HG03025 (cell line): ENCODE measurements around the gene B4GALT7.
"Not testable (repeated sequence)": the region's sequence is repeated elsewhere in the genome, so short reads cannot be mapped to it uniquely, and the experiment has no call there.

Experiments used
- ATAC-seq: cut with Tn5 transposase; IDR thresholded peaks from one replicate; pipeline ENCODE4 v1.9.1; 2021; ENCODE audit warnings: mild to moderate bottlenecking, moderate library complexity; ENCODE audit not compliant: unreplicated experiment, low FRiP score

B4GALT7 gene

DNA sequence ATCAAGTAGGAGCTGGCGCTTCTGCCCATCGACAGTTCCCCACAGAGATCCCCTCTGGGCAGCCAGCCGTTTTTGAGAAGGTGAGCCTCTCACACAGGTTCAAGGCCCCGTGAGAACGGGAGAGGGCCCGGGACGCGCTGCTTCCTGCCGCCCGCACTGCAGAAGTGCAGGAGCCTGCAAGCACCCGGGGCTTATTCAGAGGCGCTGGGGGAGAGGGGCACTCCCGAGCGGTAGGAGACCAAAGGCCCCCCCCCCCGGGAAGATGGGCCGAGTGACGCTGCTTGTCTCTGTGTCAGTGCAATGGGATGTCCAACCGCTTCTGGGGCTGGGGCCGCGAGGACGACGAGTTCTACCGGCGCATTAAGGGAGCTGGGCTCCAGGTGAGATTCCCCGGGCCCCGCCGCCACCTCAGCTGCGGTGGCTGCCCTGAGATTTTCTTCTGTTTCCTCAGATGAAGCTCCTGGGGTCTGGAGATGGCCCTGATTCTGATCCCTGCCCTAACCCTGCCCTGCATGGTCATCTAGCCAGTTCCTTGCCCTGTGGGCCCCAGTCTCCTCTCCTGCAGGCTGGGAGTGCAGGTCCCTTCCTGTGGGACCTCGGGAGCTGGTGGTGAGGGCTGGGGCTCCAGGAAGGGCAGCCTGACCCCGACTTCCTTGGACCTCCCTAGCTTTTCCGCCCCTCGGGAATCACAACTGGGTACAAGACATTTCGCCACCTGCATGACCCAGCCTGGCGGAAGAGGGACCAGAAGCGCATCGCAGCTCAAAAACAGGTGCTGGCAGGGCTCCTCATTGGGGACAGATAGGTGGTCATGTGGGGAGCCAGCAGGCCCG lies 8.5 kb downstream of the B4GALT7 start:
- no peak for ATAC-seq

DNA sequence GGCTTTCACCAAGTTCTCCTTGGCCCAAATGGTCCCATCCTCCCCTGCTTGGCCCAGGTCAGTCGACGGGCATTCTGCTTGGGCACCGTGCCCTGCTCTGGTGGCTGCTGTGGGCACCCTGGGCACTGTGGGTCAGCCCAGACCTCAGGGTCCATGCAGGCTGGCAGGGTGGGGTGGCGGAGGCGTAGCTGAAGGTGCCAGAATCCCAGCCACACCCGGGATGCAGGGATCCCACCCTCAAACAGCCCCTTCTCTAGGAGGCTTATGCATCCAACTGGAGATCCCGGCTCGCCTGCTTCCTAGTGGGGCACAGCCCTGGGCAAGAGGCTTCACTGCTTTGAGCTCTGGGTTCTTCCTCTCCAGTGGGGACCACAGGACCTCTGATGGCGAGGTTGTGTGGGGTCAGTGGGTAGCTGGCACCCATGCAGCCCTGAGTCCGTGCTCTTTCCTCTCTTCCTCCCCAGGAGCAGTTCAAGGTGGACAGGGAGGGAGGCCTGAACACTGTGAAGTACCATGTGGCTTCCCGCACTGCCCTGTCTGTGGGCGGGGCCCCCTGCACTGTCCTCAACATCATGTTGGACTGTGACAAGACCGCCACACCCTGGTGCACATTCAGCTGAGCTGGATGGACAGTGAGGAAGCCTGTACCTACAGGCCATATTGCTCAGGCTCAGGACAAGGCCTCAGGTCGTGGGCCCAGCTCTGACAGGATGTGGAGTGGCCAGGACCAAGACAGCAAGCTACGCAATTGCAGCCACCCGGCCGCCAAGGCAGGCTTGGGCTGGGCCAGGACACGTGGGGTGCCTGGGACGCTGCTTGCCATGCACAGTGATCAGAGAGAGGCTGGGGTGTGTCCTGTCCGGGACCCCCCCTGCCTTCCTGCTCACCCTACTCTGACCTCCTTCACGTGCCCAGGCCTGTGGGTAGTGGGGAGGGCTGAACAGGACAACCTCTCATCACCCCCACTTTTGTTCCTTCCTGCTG lies 9.4 kb downstream of the B4GALT7 start:
- ATAC-seq, result no peak

DNA sequence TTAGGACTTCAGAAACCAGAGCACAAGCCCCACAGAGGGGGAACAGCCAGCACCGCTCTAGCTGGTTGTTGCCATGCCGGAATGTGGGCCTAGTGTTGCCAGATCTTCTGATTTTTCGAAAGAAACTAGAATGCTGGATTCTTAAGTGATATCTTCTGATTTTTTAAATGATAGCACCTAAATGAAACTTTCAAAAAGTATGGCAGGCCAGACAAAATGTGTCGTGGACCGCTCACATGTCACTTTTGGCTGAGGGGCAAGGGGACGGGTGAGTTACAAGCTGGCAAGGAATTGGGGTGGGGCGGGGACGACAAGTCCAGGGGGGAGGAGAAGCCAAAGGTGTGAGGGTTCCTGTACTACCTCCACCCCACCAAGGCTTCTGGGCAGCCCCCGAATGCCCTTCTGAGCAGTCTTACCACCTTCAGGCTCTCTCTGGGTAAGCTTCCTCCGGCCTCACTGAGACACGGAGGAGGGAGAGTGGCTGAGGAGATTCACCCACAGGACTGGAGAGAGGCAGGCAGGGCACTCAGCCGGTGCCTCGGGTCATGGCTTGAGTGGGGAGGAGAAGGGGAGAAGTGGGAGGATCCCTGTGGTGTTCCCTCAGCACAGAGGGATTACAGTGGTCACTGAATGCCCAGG lies 10.3 kb downstream of the B4GALT7 start:
- ATAC-seq, result no peak

DNA sequence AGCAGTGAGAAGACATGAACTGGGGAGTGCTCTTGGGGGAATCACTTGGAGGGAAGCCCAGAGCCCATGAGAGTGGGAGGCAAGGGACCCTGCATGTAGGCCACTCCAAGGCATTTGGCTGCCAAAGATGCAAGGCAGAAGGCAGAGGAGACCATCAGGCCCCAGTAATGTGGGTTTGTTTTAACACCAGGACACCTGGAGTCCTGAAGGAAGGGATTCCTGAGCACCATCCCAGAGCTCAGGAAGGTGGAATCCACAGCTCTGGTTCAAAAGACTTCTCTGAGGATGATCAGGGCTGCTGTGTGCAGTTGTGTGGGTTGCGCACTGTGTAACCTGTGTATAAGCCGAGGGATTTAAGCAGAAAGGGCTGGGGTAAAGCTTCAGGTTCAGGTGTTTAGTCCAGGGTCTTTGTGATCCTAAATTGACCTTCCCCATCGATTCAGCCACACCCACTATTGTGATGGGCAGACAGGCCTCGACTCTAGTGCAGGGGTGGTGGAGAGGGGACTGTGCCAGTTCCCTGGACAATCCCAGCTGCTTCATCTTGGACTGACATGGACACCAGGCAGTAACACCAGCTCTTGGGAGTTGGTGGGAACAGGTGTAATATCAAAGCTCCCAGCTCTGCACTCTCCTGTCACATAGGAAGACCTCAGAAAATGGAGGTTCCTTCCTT lies 11.0 kb downstream of the B4GALT7 start:
- ATAC-seq, result no peak

DNA sequence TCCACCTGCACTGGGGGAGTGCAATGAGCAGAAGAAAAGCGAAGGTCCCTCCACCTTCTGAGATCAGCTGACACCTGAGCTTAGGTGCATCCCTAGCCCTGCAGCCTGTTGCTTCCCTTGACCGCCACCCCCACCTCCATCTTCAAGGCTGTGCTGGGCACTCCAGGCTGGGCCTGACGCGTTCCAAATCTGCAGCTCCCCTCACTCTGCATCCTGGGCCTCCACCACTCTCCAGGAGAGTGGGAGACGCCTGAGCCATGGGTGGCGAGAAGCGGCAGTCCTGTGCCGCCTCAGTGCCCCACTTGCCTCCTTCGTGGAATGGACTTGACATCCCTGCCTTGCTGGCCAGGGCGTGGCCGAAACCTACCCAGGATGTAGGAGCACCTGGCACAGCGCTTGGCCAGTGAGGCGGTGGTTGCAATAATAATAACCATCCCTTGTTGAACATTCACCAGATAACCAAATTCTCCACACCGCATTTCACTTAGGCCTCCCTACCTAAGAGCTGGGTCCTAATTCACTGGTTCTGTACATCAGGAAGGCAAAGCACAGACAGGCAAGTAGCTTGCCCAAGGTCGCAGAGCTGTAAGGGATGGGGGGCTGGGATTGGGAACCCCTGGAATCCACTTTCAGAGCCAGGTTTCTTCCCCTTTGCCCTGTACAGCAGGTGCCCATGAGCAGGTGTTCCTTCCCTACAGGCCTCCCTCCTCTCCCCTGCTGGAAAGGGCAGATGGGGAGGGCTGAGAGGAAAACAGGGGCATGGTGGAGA lies 11.7 kb downstream of the B4GALT7 start:
- ATAC-seq, result no peak

DNA sequence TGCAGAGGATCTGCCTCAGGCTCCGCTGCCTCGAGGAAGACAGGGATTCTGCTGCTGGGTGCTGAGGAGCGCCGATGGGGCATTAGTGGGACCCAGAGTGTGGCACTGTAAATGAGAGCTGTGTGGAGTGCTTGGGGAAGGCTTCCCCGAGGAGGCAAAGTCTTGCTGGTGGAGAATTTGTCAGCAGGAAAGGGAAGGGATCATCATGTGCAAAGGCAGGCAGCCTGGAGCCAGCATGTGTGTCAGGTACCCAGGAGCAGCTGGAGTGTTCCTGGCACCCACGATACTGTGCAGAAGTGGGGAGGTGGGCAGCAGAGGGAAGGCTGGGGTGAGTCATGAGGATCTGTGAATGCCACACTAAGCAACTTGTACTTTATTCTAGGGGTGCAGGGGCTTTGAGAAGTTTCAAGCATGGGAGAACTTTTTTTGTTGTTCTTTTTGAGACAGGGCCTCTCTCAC lies 12.3 kb downstream of the B4GALT7 start:
- no peak for ATAC-seq

DNA sequence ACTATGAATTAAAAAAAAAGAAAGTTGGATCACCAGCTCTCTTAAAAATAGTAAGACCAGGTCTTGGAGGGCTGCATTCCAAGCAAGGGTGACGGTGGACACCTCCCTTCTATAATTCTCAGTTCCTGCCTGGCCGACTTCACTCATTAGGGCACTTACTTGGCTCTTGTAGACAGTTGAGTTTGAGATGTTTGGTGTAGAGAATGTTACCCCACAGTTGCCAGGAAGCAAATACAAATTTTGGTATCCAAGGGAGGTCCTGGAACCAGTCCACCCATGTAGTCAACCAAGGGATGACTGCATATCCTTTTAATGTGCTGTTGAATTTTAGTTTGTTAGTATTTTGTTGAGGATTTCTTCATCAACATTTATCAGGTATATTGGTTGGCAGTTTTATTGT lies 20.6 kb downstream of the B4GALT7 start:
- no peak for ATAC-seq

DNA sequence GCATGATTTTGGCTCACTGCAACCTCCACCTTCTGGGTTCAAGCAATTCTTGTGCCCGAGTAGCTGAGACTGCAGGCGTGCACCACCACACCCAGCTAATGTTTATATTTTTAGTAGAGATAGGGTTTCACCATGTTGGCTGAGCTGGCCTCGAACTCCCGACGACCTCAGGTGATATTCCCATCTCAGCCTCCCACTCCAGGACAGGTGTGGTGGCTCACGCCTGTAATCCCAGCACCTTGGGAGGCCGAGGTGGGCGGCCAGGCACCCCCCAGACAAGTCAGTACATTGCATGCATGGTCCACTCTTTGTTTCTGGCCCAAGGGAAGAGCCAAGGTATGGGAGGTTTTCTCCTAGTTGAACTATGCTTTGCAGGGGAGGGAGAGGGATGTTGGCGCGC lies 24.2 kb downstream of the B4GALT7 start:
- ATAC-seq, result not testable (repeated sequence)

DNA sequence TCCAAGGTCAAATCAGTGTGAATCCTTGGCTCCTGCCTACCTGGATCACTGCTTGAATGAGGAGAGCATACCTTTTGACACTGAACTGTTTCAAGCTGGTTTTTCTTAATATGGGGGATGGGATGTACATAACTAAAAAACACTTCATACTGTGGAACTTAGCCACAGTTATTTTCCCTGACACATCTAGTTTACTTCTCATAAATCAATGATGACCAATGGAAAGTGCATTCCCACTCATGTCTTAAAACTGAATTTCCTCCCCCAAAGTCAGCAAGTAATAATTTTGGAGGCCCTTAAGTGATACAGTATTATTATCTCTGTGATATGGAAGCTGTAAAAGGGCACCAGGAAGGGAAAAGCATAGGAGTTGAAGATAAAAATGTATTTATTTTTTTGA lies 30.3 kb downstream of the B4GALT7 start:
- ATAC-seq, result not testable (repeated sequence)

DNA sequence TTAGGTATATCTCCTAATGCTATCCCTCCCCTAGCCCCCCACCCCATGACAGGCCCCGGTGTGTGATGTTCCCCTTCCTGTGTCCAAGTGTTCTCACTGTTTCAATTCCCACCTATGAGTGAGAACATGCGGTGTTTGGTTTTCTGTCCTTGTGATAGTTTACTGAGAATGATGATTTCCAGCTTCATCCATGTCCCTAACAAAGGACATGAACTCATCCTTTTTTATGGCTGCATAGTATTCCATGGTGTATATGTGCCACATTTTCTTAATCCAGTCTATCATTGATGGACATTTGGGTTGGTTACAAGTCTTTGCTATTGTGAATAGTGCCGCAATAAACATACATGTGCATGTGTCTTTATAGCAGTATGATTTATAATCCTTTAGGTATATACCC lies 35.0 kb downstream of the B4GALT7 start:
- ATAC-seq, result not testable (repeated sequence)

DNA sequence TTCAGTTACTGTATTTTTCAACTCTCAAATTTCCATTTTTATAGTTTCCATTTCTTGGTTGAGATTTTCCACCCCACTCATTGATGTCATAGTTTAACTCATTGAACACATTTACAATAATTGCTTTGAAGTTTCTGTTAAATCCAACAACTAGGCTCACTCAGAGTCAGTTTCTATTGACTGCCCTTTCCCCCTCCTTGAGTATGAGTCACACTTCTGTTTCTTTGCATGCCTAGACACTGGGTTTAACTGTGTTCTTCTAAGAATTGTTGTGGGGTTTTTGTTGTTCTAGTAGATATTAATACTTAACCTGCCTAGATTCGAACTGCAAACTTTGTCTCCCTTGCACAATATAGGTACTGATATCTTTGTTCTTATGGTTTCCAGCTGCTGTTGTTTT lies 45.5 kb downstream of the B4GALT7 start:
- not testable (repeated sequence) for ATAC-seq

DNA sequence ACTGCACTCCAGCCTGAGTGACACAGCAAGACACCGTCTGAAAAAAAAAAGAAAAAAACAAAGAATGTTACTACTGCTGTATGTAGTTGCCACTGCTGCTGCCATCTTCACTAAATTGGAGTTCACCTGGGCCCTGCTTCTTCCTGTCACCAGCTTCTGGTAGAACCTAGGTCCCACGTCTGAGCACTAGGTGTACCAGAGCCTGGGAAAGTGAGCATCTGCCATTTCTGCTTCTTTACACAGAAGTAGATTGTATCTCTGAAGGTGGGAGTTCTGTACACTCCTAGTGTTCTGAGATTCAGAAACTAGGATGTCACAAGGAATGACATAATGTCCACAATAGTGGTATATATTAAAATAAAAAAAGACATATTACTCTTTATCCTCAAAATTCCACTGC lies 51.3 kb downstream of the B4GALT7 start:
- not testable (repeated sequence) for ATAC-seq

DNA sequence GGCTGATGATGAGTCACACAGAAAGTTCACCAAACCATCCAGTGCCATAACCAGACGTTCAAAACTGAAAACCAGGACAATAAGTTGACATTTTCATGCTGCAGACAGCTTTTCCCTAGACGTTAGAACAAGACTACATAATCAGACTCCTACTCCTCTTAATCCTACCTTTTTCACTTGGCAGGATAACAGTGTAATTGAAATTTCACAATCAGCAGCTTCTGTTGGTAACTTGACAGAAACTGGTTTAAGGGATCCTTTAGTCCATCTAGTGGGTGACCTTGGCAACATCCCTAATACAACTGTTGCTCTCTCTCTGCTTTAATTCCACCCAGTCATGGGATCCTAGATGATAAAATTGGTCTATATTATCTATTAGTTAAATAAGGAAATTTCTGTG lies 57.9 kb downstream of the B4GALT7 start:
- ATAC-seq, result not testable (repeated sequence)

DNA sequence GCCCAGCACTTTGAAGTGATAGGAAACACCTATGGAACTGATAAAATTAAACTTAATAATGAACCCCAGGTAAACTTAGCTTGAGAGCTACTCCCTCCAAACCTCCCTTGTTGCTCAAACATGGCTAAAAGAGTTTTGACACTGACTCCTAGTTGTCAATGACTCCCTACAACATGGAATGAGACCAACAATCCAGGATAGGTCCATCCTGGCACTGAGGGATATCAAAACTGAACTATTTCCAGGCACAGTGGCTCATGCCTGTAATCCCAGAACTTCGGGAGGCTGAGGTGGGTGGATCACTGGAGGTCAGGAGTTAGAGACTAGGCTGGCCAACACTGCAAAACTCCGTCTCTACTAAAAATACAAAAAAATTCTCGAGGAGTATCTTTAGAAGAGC lies 58.6 kb downstream of the B4GALT7 start:
- not testable (repeated sequence) for ATAC-seq
